ENCODE data around the gene OR10AD1. TPM values are rescaled to one million over a fixed set of nuclear protein-coding genes. Genes with fewer than 3 reads are reported as not detected.

OR10AD1 gene
- polyA plus RNA-seq, 4 donors = 0.49 TPM; not detected in 3

GRCh38 chr12:48179466-48179865, 23.6 kb downstream of the OR10AD1 start:
- Histone ChIP-seq H3K36me3 (ENCODE audit: control insufficient read depth in 3 of 3, insufficient read depth in 2 of 3, low read depth in 1 of 3, low read length in 3 of 3) (no peaks in the 10 kb centered on the region), H3K27ac (ENCODE audit: low read depth in 1 of 3, low read length in 2 of 3) (no peak overlapping the region), H3K9me3 (ENCODE audit: control insufficient read depth in 2 of 2, insufficient read depth in 1 of 2, low read depth in 1 of 2, low read length in 1 of 2) (no peaks in the 10 kb centered on the region), H3K4me1 (ENCODE audit: control insufficient read depth in 3 of 3, insufficient read depth in 2 of 3, low read depth in 1 of 3, low read length in 2 of 3) (peaks cover 0 to 4% (median 0%) of the 10 kb centered on the region in 3 donors), H3K27me3 (ENCODE audit: control insufficient read depth in 3 of 3, insufficient read depth in 3 of 3, low read length in 3 of 3) (peaks cover 0 to 65% (median 7%) of the 10 kb centered on the region in 3 donors), H3K4me3 (ENCODE audit: low read depth in 1 of 3, low read length in 3 of 3) (no peak overlapping the region)
- no peak for FAIRE-seq
- WGBS, 3 donors = 89 to 100% (median 89%) methylated on average over 1 of the region's 1 CpG
- DNase-seq = no peak

- FAIRE-seq = no peak
- 67 to 73% (median 72%) methylated on average over 4 of the region's 4 CpGs for WGBS, 3 donors
Measured at GRCh38 chr12:48177982-48178381, 25.1 kb downstream of the OR10AD1 start.

GRCh38 chr12:48176417-48176751, 26.7 kb downstream of the OR10AD1 start:
- H3K27ac ChIP-seq (ENCODE audit: low read depth in 1 of 3, low read length in 2 of 3) = no peak overlapping the region
- FAIRE-seq (no peak), DNase-seq (no peak)
- no peaks in the 10 kb centered on the region for H3K4me1 ChIP-seq (ENCODE audit: control insufficient read depth in 3 of 3, insufficient read depth in 2 of 3, low read depth in 1 of 3, low read length in 2 of 3)
- peaks cover 0 to 34% (median 2%) of the 10 kb centered on the region in 3 donors for H3K27me3 ChIP-seq (ENCODE audit: control insufficient read depth in 3 of 3, insufficient read depth in 3 of 3, low read length in 3 of 3)
- H3K36me3 ChIP-seq (ENCODE audit: control insufficient read depth in 3 of 3, insufficient read depth in 2 of 3, low read depth in 1 of 3, low read length in 3 of 3) = no peaks in the 10 kb centered on the region
- no peak overlapping the region for H3K4me3 ChIP-seq (ENCODE audit: low read depth in 1 of 3, low read length in 3 of 3)
- no peaks in the 10 kb centered on the region for H3K9me3 ChIP-seq (ENCODE audit: control insufficient read depth in 2 of 2, insufficient read depth in 1 of 2, low read depth in 1 of 2, low read length in 1 of 2)

More at GRCh38 chr12:48177982-48178381, 25.1 kb downstream of the OR10AD1 start:
- Histone ChIP-seq H3K27ac (ENCODE audit: low read depth in 1 of 3, low read length in 2 of 3) (no peak overlapping the region), H3K4me1 (ENCODE audit: control insufficient read depth in 3 of 3, insufficient read depth in 2 of 3, low read depth in 1 of 3, low read length in 2 of 3) (no peaks in the 10 kb centered on the region), H3K27me3 (ENCODE audit: control insufficient read depth in 3 of 3, insufficient read depth in 3 of 3, low read length in 3 of 3) (peaks cover 0 to 50% (median 3%) of the 10 kb centered on the region in 3 donors), H3K9me3 (ENCODE audit: control insufficient read depth in 2 of 2, insufficient read depth in 1 of 2, low read depth in 1 of 2, low read length in 1 of 2) (no peaks in the 10 kb centered on the region), H3K36me3 (ENCODE audit: control insufficient read depth in 3 of 3, insufficient read depth in 2 of 3, low read depth in 1 of 3, low read length in 3 of 3) (no peaks in the 10 kb centered on the region), H3K4me3 (ENCODE audit: low read depth in 1 of 3, low read length in 3 of 3) (no peak overlapping the region)
- no peak for DNase-seq

GRCh38 chr12:48175613-48176416, 27.3 kb downstream of the OR10AD1 start:
- Histone ChIP-seq H3K4me3 (ENCODE audit: low read depth in 1 of 3, low read length in 3 of 3) (no peak overlapping the region), H3K27me3 (ENCODE audit: control insufficient read depth in 3 of 3, insufficient read depth in 3 of 3, low read length in 3 of 3) (peaks cover 0 to 28% (median 2%) of the 10 kb centered on the region in 3 donors), H3K36me3 (ENCODE audit: control insufficient read depth in 3 of 3, insufficient read depth in 2 of 3, low read depth in 1 of 3, low read length in 3 of 3) (no peaks in the 10 kb centered on the region), H3K9me3 (ENCODE audit: control insufficient read depth in 2 of 2, insufficient read depth in 1 of 2, low read depth in 1 of 2, low read length in 1 of 2) (no peaks in the 10 kb centered on the region), H3K27ac (ENCODE audit: low read depth in 1 of 3, low read length in 2 of 3) (peak overlapping the region in 1 of 3 donors; percentile 12), H3K4me1 (ENCODE audit: control insufficient read depth in 3 of 3, insufficient read depth in 2 of 3, low read depth in 1 of 3, low read length in 2 of 3) (no peaks in the 10 kb centered on the region)
- no peak for DNase-seq
- FAIRE-seq = no peak
- 56 to 61% (median 57%) methylated on average over 3 of the region's 3 CpGs for WGBS, 3 donors

- DNase-seq (no peak), FAIRE-seq (no peak)
- no peak overlapping the region for H3K4me3 ChIP-seq (ENCODE audit: low read depth in 1 of 3, low read length in 3 of 3)
- peaks cover 0 to 3% of the 10 kb centered on the region in 2 donors for H3K9me3 ChIP-seq (ENCODE audit: control insufficient read depth in 2 of 2, insufficient read depth in 1 of 2, low read depth in 1 of 2, low read length in 1 of 2)
- no peaks in the 10 kb centered on the region for H3K27me3 ChIP-seq (ENCODE audit: control insufficient read depth in 3 of 3, insufficient read depth in 3 of 3, low read length in 3 of 3)
- 85 to 87% (median 87%) methylated on average over 19 of the region's 19 CpGs for WGBS, 3 donors
- H3K36me3 ChIP-seq (ENCODE audit: control insufficient read depth in 3 of 3, insufficient read depth in 2 of 3, low read depth in 1 of 3, low read length in 3 of 3) = no peaks in the 10 kb centered on the region
- no peaks in the 10 kb centered on the region for H3K4me1 ChIP-seq (ENCODE audit: control insufficient read depth in 3 of 3, insufficient read depth in 2 of 3, low read depth in 1 of 3, low read length in 2 of 3)
- no peak overlapping the region for H3K27ac ChIP-seq (ENCODE audit: low read depth in 1 of 3, low read length in 2 of 3)
Measured at GRCh38 chr12:48169011-48169410, 34.1 kb downstream of the OR10AD1 start.

- H3K36me3 ChIP-seq (ENCODE audit: control insufficient read depth in 3 of 3, insufficient read depth in 2 of 3, low read depth in 1 of 3, low read length in 3 of 3) = no peaks in the 10 kb centered on the region
- H3K4me3 ChIP-seq (ENCODE audit: low read depth in 1 of 3, low read length in 3 of 3) = no peak overlapping the region
- peaks cover 0 to 3% of the 10 kb centered on the region in 2 donors for H3K9me3 ChIP-seq (ENCODE audit: control insufficient read depth in 2 of 2, insufficient read depth in 1 of 2, low read depth in 1 of 2, low read length in 1 of 2)
- H3K4me1 ChIP-seq (ENCODE audit: control insufficient read depth in 3 of 3, insufficient read depth in 2 of 3, low read depth in 1 of 3, low read length in 2 of 3) = no peaks in the 10 kb centered on the region
- H3K27me3 ChIP-seq (ENCODE audit: control insufficient read depth in 3 of 3, insufficient read depth in 3 of 3, low read length in 3 of 3) = no peaks in the 10 kb centered on the region
- 2 to 14% (median 9%) methylated on average over 2 of the region's 2 CpGs for WGBS, 3 donors
- DNase-seq (peak; percentile 71 to 75), FAIRE-seq (peak; percentile 73)
- H3K27ac ChIP-seq (ENCODE audit: low read depth in 1 of 3, low read length in 2 of 3) = no peak overlapping the region
Measured at GRCh38 chr12:48165089-48165981, 37.8 kb downstream of the OR10AD1 start.

GRCh38 chr12:48164451-48164850, 38.6 kb downstream of the OR10AD1 start:
- Histone ChIP-seq H3K4me1 (ENCODE audit: control insufficient read depth in 3 of 3, insufficient read depth in 2 of 3, low read depth in 1 of 3, low read length in 2 of 3) (no peaks in the 10 kb centered on the region), H3K4me3 (ENCODE audit: low read depth in 1 of 3, low read length in 3 of 3) (no peak overlapping the region), H3K36me3 (ENCODE audit: control insufficient read depth in 3 of 3, insufficient read depth in 2 of 3, low read depth in 1 of 3, low read length in 3 of 3) (no peaks in the 10 kb centered on the region), H3K27ac (ENCODE audit: low read depth in 1 of 3, low read length in 2 of 3) (no peak overlapping the region), H3K9me3 (ENCODE audit: control insufficient read depth in 2 of 2, insufficient read depth in 1 of 2, low read depth in 1 of 2, low read length in 1 of 2) (peaks cover 0 to 3% of the 10 kb centered on the region in 2 donors), H3K27me3 (ENCODE audit: control insufficient read depth in 3 of 3, insufficient read depth in 3 of 3, low read length in 3 of 3) (no peaks in the 10 kb centered on the region)
- DNase-seq (no peak), FAIRE-seq (no peak)
- WGBS, 3 donors = 80 to 86% (median 83%) methylated on average over 2 of the region's 2 CpGs

GRCh38 chr12:48163150-48163747, 39.8 kb downstream of the OR10AD1 start:
- Histone ChIP-seq H3K4me1 (ENCODE audit: control insufficient read depth in 3 of 3, insufficient read depth in 2 of 3, low read depth in 1 of 3, low read length in 2 of 3) (no peaks in the 10 kb centered on the region), H3K36me3 (ENCODE audit: control insufficient read depth in 3 of 3, insufficient read depth in 2 of 3, low read depth in 1 of 3, low read length in 3 of 3) (no peaks in the 10 kb centered on the region), H3K9me3 (ENCODE audit: control insufficient read depth in 2 of 2, insufficient read depth in 1 of 2, low read depth in 1 of 2, low read length in 1 of 2) (peaks cover 0 to 3% of the 10 kb centered on the region in 2 donors), H3K27ac (ENCODE audit: low read depth in 1 of 3, low read length in 2 of 3) (no peak overlapping the region), H3K27me3 (ENCODE audit: control insufficient read depth in 3 of 3, insufficient read depth in 3 of 3, low read length in 3 of 3) (no peaks in the 10 kb centered on the region), H3K4me3 (ENCODE audit: low read depth in 1 of 3, low read length in 3 of 3) (no peak overlapping the region)
- no peak for FAIRE-seq
- no peak for DNase-seq
- WGBS, 3 donors = 58 to 76% (median 59%) methylated on average over 5 of the region's 5 CpGs
